Panc1 (cell line): ENCODE results near the gene SNX33. TPM values are rescaled to one million over a fixed set of nuclear protein-coding genes. Genes with fewer than 3 reads are reported as not detected.
"Not testable (repeated sequence)": the region's sequence is repeated elsewhere in the genome, so short reads cannot be mapped to it uniquely, and the experiment has no call there.

Experiments used
- ATAC-seq: fragments of 200-7000 bp; cut with Tn5 transposase; 2 replicates; pipeline ENCODE4 v1.9.1; 2020; ENCODE audit warnings: mild to moderate bottlenecking, moderate library complexity
- BruUV-seq: library from RNA; stranded (reverse); fragments of 400-500 nt; replicated peaks from 2 replicates; lab custom pipeline; 2021; lab: Mats Ljungman, UMichigan
- CTCF ChIA-PET: fragments of 300-600 bp; sonication (Branson Sonifier 250); formaldehyde crosslinking; loops from one replicate; lab custom pipeline; 2022; ENCODE audit warnings: antibody characterized with exemption; lab: Charles Lee
- POLR2A ChIA-PET: fragments of 300-600 bp; sonication (Branson Sonifier 250); formaldehyde crosslinking; loops from one replicate; lab custom pipeline; 2022; ENCODE audit warnings: antibody characterized with exemption; lab: Charles Lee
- DNase-seq: peaks from one replicate; pipeline ENCODE4 v3.0.0-alpha.2; 2010; ENCODE audit warnings: low read depth, low spot score
- H3K27ac ChIP-seq: 2 replicates; pipeline ENCODE4 v1.5.1; 2011; ENCODE audit warnings: mild to moderate bottlenecking, low read length, inconsistent platforms
- H3K27me3 ChIP-seq: fragments of 200-500 bp; sonication (Bioruptor generic); 2 replicates; pipeline ENCODE4 v1.6.0; 2014; ENCODE audit warnings: low read length, inconsistent platforms; ENCODE audit not compliant: control insufficient read depth, insufficient read depth
- H3K36me3 ChIP-seq: fragments of 200-500 bp; sonication (Bioruptor generic); 2 replicates; pipeline ENCODE4 v1.5.1; 2014; ENCODE audit warnings: inconsistent platforms, mild to moderate bottlenecking, low read length, moderate library complexity; ENCODE audit not compliant: control insufficient read depth, insufficient read depth
- H3K4me1 ChIP-seq: 2 replicates; pipeline ENCODE4 v1.5.1; 2011; ENCODE audit warnings: inconsistent platforms, mild to moderate bottlenecking, low read length, moderate library complexity; ENCODE audit not compliant: control insufficient read depth, insufficient read depth
- H3K4me3 ChIP-seq, 2 experiments: 2 replicates each; pipeline ENCODE4 v1.5.1; 2011 to 2012; ENCODE audit warnings: low read depth in 2 of 2, low read length in 2 of 2, mild to moderate bottlenecking in 2 of 2, inconsistent platforms in 1 of 2, moderate library complexity in 1 of 2
- H3K9me3 ChIP-seq: fragments of 200-500 bp; sonication (Bioruptor generic); 2 replicates; pipeline ENCODE4 v1.5.1; 2014; ENCODE audit warnings: low read depth, mild to moderate bottlenecking, inconsistent platforms, low read length, moderate library complexity; ENCODE audit not compliant: control insufficient read depth, insufficient read depth
- POLR2AphosphoS5 ChIP-seq: IDR thresholded peaks from 2 replicates; pipeline ENCODE4 v1.6.1; 2012; ENCODE audit warnings: mild to moderate bottlenecking, low read depth, low read length, moderate library complexity
- SIN3A ChIP-seq: IDR thresholded peaks from 2 replicates; pipeline ENCODE4 v1.6.1; 2012; ENCODE audit warnings: low read depth, mild to moderate bottlenecking, low read length, moderate library complexity, borderline replicate concordance; ENCODE audit not compliant: insufficient read depth
- TCF7L2 ChIP-seq: IDR thresholded peaks from 2 replicates; pipeline ENCODE4 v1.6.1; 2011; ENCODE audit warnings: mild to moderate bottlenecking, low read depth, low read length, inconsistent platforms
- in situ Hi-C: cut with HindIII; loops from 2 replicates; pipeline ENCODE4 v1.10.0; 2016; ENCODE audit warnings: low sequenced_read_pairs, low pct_unique_long_range_greater_than_20kb
- intact Hi-C: fragments of 100-400 bp; cut with micrococcal nuclease; formaldehyde crosslinking; loops from one replicate; pipeline ENCODE4 v1.10.0; 2022; ENCODE audit not compliant: unreplicated experiment
- total RNA-seq: library from RNA; stranded (reverse); gene quantifications from one replicate; pipeline ENCODE4 v1.2.1, GENCODE V29; 2021; ENCODE audit not compliant: unreplicated experiment
- TF ChIP-seq, protein P1 (sequence below), 2 experiments: IDR thresholded peaks; 2 replicates each; pipeline ENCODE4 v1.6.1; 2011 to 2012; ENCODE audit warnings: low read depth in 2 of 2, control low read depth in 1 of 2, low read length in 1 of 2, mild to moderate bottlenecking in 1 of 2, moderate library complexity in 1 of 2; ENCODE audit not compliant: insufficient read depth in 1 of 2
- TF ChIP-seq, protein P2 (sequence below): fragments of 450-650 bp; IDR thresholded peaks from 2 replicates; pipeline ENCODE4 v1.5.1; 2017; ENCODE audit warnings: mild to moderate bottlenecking

The SNX33 gene
- total RNA-seq, 1 experiment from 2014 or later, result 17.0 TPM

DNA sequence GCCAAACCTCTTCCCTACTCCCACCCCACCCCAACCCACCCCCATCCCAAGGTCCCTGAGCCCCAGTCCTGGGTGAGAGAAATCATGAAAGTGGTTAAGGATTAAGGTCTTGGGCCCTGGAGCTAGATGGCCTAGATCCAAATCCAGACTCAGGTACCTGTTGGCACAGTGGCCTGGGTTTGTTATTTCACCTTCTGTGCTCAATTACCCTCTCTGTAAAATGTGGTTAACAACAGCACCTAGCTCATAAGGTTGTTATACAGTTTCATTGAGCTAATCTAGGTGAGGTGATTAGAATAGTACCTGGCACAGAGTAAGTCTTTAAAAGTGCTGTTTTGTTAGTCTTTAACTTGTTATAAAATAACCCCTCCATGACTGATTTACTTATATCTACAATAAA, 15.8 kb upstream of the SNX33 start:
- intact Hi-C loops, result no loop called here
- POLR2A ChIA-PET, result interaction anchor here (0.7 kb wide), 1 partner anchor 16 kb away, joined by 3 read pairs; the partner anchor contains the start of gene SNX33

DNA sequence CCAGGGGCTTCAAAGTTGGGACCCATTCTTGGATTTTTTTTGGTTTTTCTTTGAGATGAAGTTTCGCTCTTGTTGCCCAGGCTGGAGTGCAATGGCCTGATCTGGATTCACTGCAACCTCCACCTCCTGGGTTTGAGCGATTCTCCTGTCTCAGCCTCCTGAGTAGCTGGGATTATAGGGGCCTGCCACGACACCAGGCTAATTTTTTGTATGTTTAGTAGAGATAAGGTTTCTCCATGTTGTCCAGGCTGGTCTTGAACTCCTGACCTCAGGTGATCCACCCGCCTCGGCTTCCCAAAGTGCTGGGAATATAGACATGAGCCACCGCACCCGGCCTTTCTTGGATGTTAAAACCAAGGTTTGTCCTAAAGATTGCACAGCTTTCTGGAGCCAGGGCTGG, 13.8 kb upstream of the SNX33 start:
- CTCF ChIA-PET, POLR2A ChIA-PET, H3K27ac ChIP-seq: not testable (repeated sequence)

More for the DNA sequence above, 15.8 kb upstream of the SNX33 start:
- ATAC-seq (no peak), DNase-seq (no peak)
- H3K4me3 ChIP-seq, result no peak overlapping the region
- peaks cover 9% of the 10 kb centered on the region for H3K4me1 ChIP-seq
- H3K36me3 ChIP-seq, result no peaks in the 10 kb centered on the region
- in situ Hi-C loops, result no loop called here
- no peak overlapping the region for H3K27ac ChIP-seq
- TF ChIP-seq TCF7L2 (no peak), POLR2AphosphoS5 (no peak), SIN3A (no peak)
- TF ChIP-seq, protein P1, sequence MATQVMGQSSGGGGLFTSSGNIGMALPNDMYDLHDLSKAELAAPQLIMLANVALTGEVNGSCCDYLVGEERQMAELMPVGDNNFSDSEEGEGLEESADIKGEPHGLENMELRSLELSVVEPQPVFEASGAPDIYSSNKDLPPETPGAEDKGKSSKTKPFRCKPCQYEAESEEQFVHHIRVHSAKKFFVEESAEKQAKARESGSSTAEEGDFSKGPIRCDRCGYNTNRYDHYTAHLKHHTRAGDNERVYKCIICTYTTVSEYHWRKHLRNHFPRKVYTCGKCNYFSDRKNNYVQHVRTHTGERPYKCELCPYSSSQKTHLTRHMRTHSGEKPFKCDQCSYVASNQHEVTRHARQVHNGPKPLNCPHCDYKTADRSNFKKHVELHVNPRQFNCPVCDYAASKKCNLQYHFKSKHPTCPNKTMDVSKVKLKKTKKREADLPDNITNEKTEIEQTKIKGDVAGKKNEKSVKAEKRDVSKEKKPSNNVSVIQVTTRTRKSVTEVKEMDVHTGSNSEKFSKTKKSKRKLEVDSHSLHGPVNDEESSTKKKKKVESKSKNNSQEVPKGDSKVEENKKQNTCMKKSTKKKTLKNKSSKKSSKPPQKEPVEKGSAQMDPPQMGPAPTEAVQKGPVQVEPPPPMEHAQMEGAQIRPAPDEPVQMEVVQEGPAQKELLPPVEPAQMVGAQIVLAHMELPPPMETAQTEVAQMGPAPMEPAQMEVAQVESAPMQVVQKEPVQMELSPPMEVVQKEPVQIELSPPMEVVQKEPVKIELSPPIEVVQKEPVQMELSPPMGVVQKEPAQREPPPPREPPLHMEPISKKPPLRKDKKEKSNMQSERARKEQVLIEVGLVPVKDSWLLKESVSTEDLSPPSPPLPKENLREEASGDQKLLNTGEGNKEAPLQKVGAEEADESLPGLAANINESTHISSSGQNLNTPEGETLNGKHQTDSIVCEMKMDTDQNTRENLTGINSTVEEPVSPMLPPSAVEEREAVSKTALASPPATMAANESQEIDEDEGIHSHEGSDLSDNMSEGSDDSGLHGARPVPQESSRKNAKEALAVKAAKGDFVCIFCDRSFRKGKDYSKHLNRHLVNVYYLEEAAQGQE (IDR thresholded peaks at IDR 0.05; ENCODE audit: insufficient read depth in 1 of 2, low read depth in 2 of 2, low read length in 1 of 2), result no peak
- TF ChIP-seq, protein P2, sequence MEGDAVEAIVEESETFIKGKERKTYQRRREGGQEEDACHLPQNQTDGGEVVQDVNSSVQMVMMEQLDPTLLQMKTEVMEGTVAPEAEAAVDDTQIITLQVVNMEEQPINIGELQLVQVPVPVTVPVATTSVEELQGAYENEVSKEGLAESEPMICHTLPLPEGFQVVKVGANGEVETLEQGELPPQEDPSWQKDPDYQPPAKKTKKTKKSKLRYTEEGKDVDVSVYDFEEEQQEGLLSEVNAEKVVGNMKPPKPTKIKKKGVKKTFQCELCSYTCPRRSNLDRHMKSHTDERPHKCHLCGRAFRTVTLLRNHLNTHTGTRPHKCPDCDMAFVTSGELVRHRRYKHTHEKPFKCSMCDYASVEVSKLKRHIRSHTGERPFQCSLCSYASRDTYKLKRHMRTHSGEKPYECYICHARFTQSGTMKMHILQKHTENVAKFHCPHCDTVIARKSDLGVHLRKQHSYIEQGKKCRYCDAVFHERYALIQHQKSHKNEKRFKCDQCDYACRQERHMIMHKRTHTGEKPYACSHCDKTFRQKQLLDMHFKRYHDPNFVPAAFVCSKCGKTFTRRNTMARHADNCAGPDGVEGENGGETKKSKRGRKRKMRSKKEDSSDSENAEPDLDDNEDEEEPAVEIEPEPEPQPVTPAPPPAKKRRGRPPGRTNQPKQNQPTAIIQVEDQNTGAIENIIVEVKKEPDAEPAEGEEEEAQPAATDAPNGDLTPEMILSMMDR, result no peak
- no TSS peak for BruUV-seq
- H3K27me3 ChIP-seq, result no peaks in the 10 kb centered on the region
- CTCF ChIA-PET, result no interaction called here
- no peaks in the 10 kb centered on the region for H3K9me3 ChIP-seq

DNA sequence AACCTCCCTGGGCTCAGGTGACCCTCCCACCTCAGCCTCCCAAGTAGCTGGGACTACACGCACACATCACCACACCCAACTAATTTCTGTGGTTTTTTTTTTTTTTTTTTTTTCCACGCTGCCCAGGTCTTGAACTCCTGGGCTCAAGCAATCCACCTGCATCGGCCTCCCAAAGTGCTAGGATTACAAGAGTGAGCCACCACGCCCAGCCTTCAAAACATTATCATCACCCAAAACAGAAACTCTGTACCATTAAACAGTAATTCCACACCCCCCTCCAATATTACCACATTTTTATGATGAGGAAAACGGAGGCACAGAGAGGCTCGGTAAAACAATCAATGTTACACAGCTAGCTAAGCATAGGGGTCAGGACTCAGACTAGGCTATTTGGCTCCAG, 11.7 kb upstream of the SNX33 start:
- in situ Hi-C loops, result no loop called here
- H3K4me3 ChIP-seq, result no peak overlapping the region
- no peaks in the 10 kb centered on the region for H3K9me3 ChIP-seq
- ATAC-seq (no peak), DNase-seq (no peak)
- peaks cover 2% of the 10 kb centered on the region; the same call in 1 of the 2 replicates for H3K36me3 ChIP-seq
- ChIA-PET CTCF (no interaction called here), POLR2A (interaction anchor here (1.0 kb wide), 1 partner anchor 10 kb away, joined by 3 read pairs; the partner anchor contains the start of gene SNUPN)
- intact Hi-C loops, result loop anchor here (5.0 kb wide), 1 partner anchor 179 kb away; no protein-coding TSS in a partner anchor
- no TSS peak for BruUV-seq
- H3K27me3 ChIP-seq, result no peaks in the 10 kb centered on the region
- TF ChIP-seq, protein P2, result no peak
- no peak for TF ChIP-seq SIN3A
- TF ChIP-seq, protein P1 (IDR thresholded peaks at IDR 0.05; ENCODE audit: insufficient read depth in 1 of 2, low read depth in 2 of 2, low read length in 1 of 2), result no peak
- peaks cover 13% of the 10 kb centered on the region for H3K4me1 ChIP-seq
- no peak overlapping the region for H3K27ac ChIP-seq

More for the DNA sequence above, 13.8 kb upstream of the SNX33 start:
- intact Hi-C loops, DNase-seq, ATAC-seq, H3K36me3 ChIP-seq, H3K27me3 ChIP-seq, H3K4me3 ChIP-seq, in situ Hi-C loops, BruUV-seq, H3K9me3 ChIP-seq: not testable (repeated sequence)
- peaks cover 12% of the 10 kb centered on the region for H3K4me1 ChIP-seq
